OCI-LY1 (cell line): ENCODE measurements around the gene ACSS1.

ENCODE experiments used
- H2AFZ ChIP-seq: fragments of 200-600 bp; sonication (generic), shearing (Covaris generic); 2 replicates; pipeline ENCODE4 v1.6.0; 2014; ENCODE audit warnings: antibody characterized with exemption, mild to moderate bottlenecking, low read length
- H3F3A ChIP-seq: fragments of 200-600 bp; sonication (generic), shearing (Covaris generic); 2 replicates; pipeline ENCODE4 v1.6.0; 2014; ENCODE audit warnings: mild to moderate bottlenecking, antibody characterized with exemption, low read length, moderate library complexity; ENCODE audit not compliant: insufficient read depth
- H3K27ac ChIP-seq: fragments of 200-600 bp; sonication (generic); 2 replicates; pipeline ENCODE4 v1.5.1; 2014; ENCODE audit warnings: low read length, mixed run types, mild to moderate bottlenecking, low read depth; ENCODE audit not compliant: poor library complexity, severe bottlenecking
- H3K27me3 ChIP-seq: fragments of 200-600 bp; sonication (generic); 2 replicates; pipeline ENCODE4 v1.6.0; 2014; ENCODE audit warnings: antibody characterized with exemption, mild to moderate bottlenecking, low read length, moderate library complexity; ENCODE audit not compliant: insufficient read depth
- H3K36me3 ChIP-seq: fragments of 200-600 bp; sonication (generic); 2 replicates; pipeline ENCODE4 v1.6.1; 2014; ENCODE audit warnings: mild to moderate bottlenecking, antibody characterized with exemption, low read length, moderate library complexity, mixed read lengths; ENCODE audit not compliant: insufficient read depth
- H3K4me1 ChIP-seq: fragments of 200-600 bp; sonication (generic); 2 replicates; pipeline ENCODE4 v1.5.1; 2014; ENCODE audit warnings: mild to moderate bottlenecking, low read length, moderate library complexity; ENCODE audit not compliant: insufficient read depth, severe bottlenecking
- H3K4me2 ChIP-seq: fragments of 200-600 bp; sonication (generic), shearing (Covaris generic); 2 replicates; pipeline ENCODE4 v1.6.1; 2014; ENCODE audit warnings: low read length
- H3K4me3 ChIP-seq: fragments of 200-600 bp; sonication (generic); 2 replicates; pipeline ENCODE4 v1.5.1; 2014; ENCODE audit warnings: low read length, low read depth, mild to moderate bottlenecking, mixed read lengths; ENCODE audit not compliant: poor library complexity, severe bottlenecking
- H3K79me2 ChIP-seq: fragments of 200-600 bp; shearing (Covaris generic); 2 replicates; pipeline ENCODE4 v1.6.1; 2016; ENCODE audit warnings: mixed run types, low read length, mixed read lengths; ENCODE audit not compliant: insufficient read depth
- H3K9ac ChIP-seq: fragments of 200-600 bp; sonication (generic), shearing (Covaris generic); 2 replicates; pipeline ENCODE4 v1.6.1; 2014; ENCODE audit warnings: mild to moderate bottlenecking, low read length, mixed read lengths
- H3K9me2 ChIP-seq: fragments of 200-600 bp; sonication (generic), shearing (Covaris generic); 2 replicates; pipeline ENCODE4 v1.6.1; 2014; ENCODE audit warnings: low read depth, mild to moderate bottlenecking, low read length, mixed read lengths
- H3K9me3 ChIP-seq: fragments of 200-600 bp; shearing (Covaris generic); 2 replicates; pipeline ENCODE4 v1.6.1; 2014; ENCODE audit warnings: low read length, mixed read lengths
- H4K20me1 ChIP-seq: fragments of 200-600 bp; sonication (generic), shearing (Covaris generic); 2 replicates; pipeline ENCODE4 v1.6.0; 2016; ENCODE audit warnings: mild to moderate bottlenecking, low read length; ENCODE audit not compliant: insufficient read depth
- CTCF ChIP-seq: fragments of 200-600 bp; sonication (generic), shearing (Covaris generic); IDR thresholded peaks from 2 replicates; pipeline ENCODE4 v1.5.1; 2017; ENCODE audit warnings: mild to moderate bottlenecking, antibody characterized with exemption, low read length, moderate library complexity, mixed read lengths
- EZH2 ChIP-seq: fragments of 200-600 bp; sonication (generic), shearing (Covaris generic); IDR thresholded peaks from 2 replicates; pipeline ENCODE4 v1.8.0; 2017; ENCODE audit warnings: borderline replicate concordance, mixed run types, mild to moderate bottlenecking, antibody characterized with exemption, low read length, moderate library complexity, mixed read lengths

The ACSS1 gene

GRCh38 chr20:25062841-25063240 lies 4.9 kb upstream of the ACSS1 start:
- no peak overlapping the region for H3K4me2 ChIP-seq
- no peaks in the 10 kb centered on the region for H4K20me1 ChIP-seq
- H3K79me2 ChIP-seq = no peaks in the 10 kb centered on the region
- H3K4me1 ChIP-seq = peaks cover 10% of the 10 kb centered on the region
- H2AFZ ChIP-seq = no peak overlapping the region
- H3K27ac ChIP-seq = no peak overlapping the region
- no peaks in the 10 kb centered on the region for H3K36me3 ChIP-seq
- H3K27me3 ChIP-seq = peaks cover 4% of the 10 kb centered on the region; the same call in 1 of the 2 replicates
- no peak overlapping the region for H3K9ac ChIP-seq
- no peaks in the 10 kb centered on the region for H3F3A ChIP-seq
- H3K9me2 ChIP-seq = no peaks in the 10 kb centered on the region
- H3K4me3 ChIP-seq = no peak overlapping the region
- TF ChIP-seq EZH2 (no peak), CTCF (no peak)
- no peaks in the 10 kb centered on the region for H3K9me3 ChIP-seq

GRCh38 chr20:25061821-25062530 lies 4.0 kb upstream of the ACSS1 start:
- Histone ChIP-seq H2AFZ (no peak overlapping the region), H3F3A (no peaks in the 10 kb centered on the region), H3K9me2 (no peaks in the 10 kb centered on the region), H3K79me2 (no peaks in the 10 kb centered on the region), H4K20me1 (no peaks in the 10 kb centered on the region), H3K27me3 (peaks cover 4% of the 10 kb centered on the region; the same call in 1 of the 2 replicates), H3K4me2 (no peak overlapping the region), H3K9ac (no peak overlapping the region), H3K36me3 (no peaks in the 10 kb centered on the region), H3K27ac (no peak overlapping the region), H3K9me3 (no peaks in the 10 kb centered on the region), H3K4me1 (peaks cover 17% of the 10 kb centered on the region), H3K4me3 (no peak overlapping the region)
- TF ChIP-seq EZH2 = no peak
- no peak for TF ChIP-seq CTCF

- Histone ChIP-seq H3K27ac (no peak overlapping the region), H3K9ac (no peak overlapping the region), H3K4me3 (no peak overlapping the region), H3K79me2 (no peaks in the 10 kb centered on the region), H3K9me3 (no peaks in the 10 kb centered on the region), H3K27me3 (peaks cover 4% of the 10 kb centered on the region; the same call in 1 of the 2 replicates), H3K4me2 (no peak overlapping the region), H3K9me2 (no peaks in the 10 kb centered on the region), H2AFZ (no peak overlapping the region), H4K20me1 (no peaks in the 10 kb centered on the region), H3K36me3 (no peaks in the 10 kb centered on the region), H3F3A (no peaks in the 10 kb centered on the region), H3K4me1 (peaks cover 17% of the 10 kb centered on the region)
- TF ChIP-seq EZH2 = no peak
- no peak for TF ChIP-seq CTCF
These were observed 3.3 kb upstream of the ACSS1 start for GRCh38 chr20:25061103-25061799.
